Osteoblast (primary cell): ENCODE results near the gene PNPLA6. TPM values are rescaled to one million over a fixed set of nuclear protein-coding genes. Genes with fewer than 3 reads are reported as not detected.
"Not testable (repeated sequence)": the region's sequence is repeated elsewhere in the genome, so short reads cannot be mapped to it uniquely, and the experiment has no call there.

ENCODE experiments used
- DNase-seq: peaks from one replicate; pipeline ENCODE4 v3.0.0; 2011; ENCODE audit warnings: low spot score, mixed read lengths; ENCODE audit not compliant: insufficient read length; ENCODE audit errors: missing footprints
- H2AFZ ChIP-seq: 2 replicates; pipeline ENCODE4 v1.6.0; 2011; ENCODE audit warnings: mild to moderate bottlenecking, low read length
- H3K27ac ChIP-seq: 2 replicates; pipeline ENCODE4 v1.5.1; 2011; ENCODE audit warnings: mild to moderate bottlenecking, low read depth, low read length, moderate library complexity
- H3K27me3 ChIP-seq: 2 replicates; pipeline ENCODE4 v1.6.0; 2012; ENCODE audit warnings: mild to moderate bottlenecking, control low read depth, inconsistent platforms, low read length, moderate library complexity; ENCODE audit not compliant: insufficient read depth
- H3K36me3 ChIP-seq: 2 replicates; pipeline ENCODE4 v1.5.1; 2011; ENCODE audit warnings: mild to moderate bottlenecking, low read length, control low read depth, moderate library complexity; ENCODE audit not compliant: insufficient read depth
- H3K4me1 ChIP-seq: 2 replicates; pipeline ENCODE4 v1.5.1; 2011; ENCODE audit warnings: mild to moderate bottlenecking, low read length, control low read depth, moderate library complexity; ENCODE audit not compliant: insufficient read depth
- H3K4me2 ChIP-seq: 2 replicates; pipeline ENCODE4 v1.6.0; 2011; ENCODE audit warnings: mild to moderate bottlenecking, low read length; ENCODE audit not compliant: insufficient read depth
- H3K4me3 ChIP-seq: fragments of 200-600 bp; sonication (generic); 3 replicates; pipeline ENCODE4 v1.5.1; 2012; ENCODE audit warnings: mild to moderate bottlenecking, low read length, inconsistent platforms; ENCODE audit not compliant: insufficient read depth
- H3K79me2 ChIP-seq: 2 replicates; pipeline ENCODE4 v1.6.0; 2012; ENCODE audit warnings: mild to moderate bottlenecking, low read length, control low read depth, inconsistent platforms; ENCODE audit not compliant: insufficient read depth
- H3K9me3 ChIP-seq: 2 replicates; pipeline ENCODE4 v1.5.1; 2011; ENCODE audit warnings: low read depth, low read length, control low read depth
- H4K20me1 ChIP-seq: 2 replicates; pipeline ENCODE4 v1.6.0; 2012; ENCODE audit warnings: mild to moderate bottlenecking, low read length, control low read depth; ENCODE audit not compliant: insufficient read depth
- total RNA-seq: library from RNA; depleted of rRNA; stranded (reverse); fragments of >200 nt; gene quantifications from 2 replicates; pipeline ENCODE4 v1.2.3, GENCODE V29; 2012
- TF ChIP-seq, protein P1 (sequence below): IDR thresholded peaks from 2 replicates; pipeline ENCODE4 v1.5.1; 2011; ENCODE audit warnings: mild to moderate bottlenecking, low read depth, low read length, moderate library complexity; ENCODE audit errors: extremely low read depth

The PNPLA6 gene
- total RNA-seq, 1 donor: 83.6 TPM

DNA sequence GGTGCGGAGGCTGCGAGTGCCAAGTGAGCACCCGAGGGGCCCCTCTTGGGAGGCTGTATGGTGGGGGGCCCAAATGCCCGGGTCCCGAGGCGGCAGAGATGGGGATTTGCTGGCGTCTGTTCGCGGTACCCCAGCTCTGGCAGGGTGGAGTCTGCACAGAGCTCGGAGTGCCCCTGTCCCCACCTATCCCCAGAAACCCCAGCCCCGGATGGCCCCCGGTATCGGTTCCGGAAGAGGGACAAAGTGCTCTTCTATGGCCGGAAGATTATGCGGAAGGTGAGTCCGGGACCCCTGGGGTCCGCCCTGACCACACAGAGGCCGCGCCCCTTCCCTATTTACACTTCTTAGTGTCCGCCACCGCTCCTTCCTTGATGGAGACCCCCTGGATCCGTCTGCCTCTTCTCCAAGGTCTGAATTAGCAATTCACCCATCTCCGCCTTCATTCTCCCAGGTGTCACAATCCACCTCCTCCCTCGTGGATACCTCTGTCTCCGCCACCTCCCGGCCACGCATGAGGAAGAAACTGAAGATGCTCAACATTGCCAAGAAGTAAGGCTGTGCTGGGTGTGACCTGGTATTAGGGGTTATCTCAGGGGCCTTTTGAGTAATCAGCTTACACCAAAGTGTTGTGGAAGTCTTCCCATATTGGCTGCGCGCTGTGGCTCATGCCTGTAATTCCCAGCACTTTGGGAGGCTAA, 630 bp downstream of the PNPLA6 start:
- Histone ChIP-seq H3K79me2 (peaks cover 3% of the 10 kb centered on the region), H3K36me3 (peaks cover 21% of the 10 kb centered on the region), H4K20me1 (no peaks in the 10 kb centered on the region), H3K27ac (peak overlapping the region; percentile 78), H2AFZ (peak overlapping the region; percentile 89), H3K27me3 (no peaks in the 10 kb centered on the region), H3K4me1 (peaks cover 12% of the 10 kb centered on the region), H3K4me2 (peak overlapping the region; percentile 98), H3K4me3 (peak overlapping the region; percentile 99), H3K9me3 (no peaks in the 10 kb centered on the region)
- DNase-seq: peak; percentile 87
- TF ChIP-seq, protein P1, sequence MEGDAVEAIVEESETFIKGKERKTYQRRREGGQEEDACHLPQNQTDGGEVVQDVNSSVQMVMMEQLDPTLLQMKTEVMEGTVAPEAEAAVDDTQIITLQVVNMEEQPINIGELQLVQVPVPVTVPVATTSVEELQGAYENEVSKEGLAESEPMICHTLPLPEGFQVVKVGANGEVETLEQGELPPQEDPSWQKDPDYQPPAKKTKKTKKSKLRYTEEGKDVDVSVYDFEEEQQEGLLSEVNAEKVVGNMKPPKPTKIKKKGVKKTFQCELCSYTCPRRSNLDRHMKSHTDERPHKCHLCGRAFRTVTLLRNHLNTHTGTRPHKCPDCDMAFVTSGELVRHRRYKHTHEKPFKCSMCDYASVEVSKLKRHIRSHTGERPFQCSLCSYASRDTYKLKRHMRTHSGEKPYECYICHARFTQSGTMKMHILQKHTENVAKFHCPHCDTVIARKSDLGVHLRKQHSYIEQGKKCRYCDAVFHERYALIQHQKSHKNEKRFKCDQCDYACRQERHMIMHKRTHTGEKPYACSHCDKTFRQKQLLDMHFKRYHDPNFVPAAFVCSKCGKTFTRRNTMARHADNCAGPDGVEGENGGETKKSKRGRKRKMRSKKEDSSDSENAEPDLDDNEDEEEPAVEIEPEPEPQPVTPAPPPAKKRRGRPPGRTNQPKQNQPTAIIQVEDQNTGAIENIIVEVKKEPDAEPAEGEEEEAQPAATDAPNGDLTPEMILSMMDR: no peak

DNA sequence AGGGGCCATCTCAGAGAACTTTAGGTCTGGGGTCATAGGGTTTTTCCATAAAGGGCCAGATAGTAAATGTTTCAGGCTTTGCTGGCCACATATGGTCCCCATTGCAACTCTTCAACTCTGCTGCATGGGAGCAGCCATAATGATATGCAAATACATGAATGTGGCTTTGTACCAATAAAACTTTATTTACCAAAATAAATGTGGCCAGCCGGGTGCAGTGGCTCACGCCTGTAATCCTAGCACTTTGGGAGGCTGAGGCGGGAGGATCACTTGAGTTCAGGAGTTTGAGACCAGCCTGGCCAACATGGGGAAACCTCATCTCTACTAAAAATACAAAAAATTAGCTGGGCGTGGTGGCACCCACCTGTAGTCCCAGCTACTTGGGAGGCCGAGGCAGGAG, 3.5 kb downstream of the PNPLA6 start:
- not testable (repeated sequence) for H3K4me2 ChIP-seq, DNase-seq, H3K27ac ChIP-seq, H2AFZ ChIP-seq, H4K20me1 ChIP-seq, H3K79me2 ChIP-seq, H3K9me3 ChIP-seq, H3K27me3 ChIP-seq, H3K4me3 ChIP-seq, H3K4me1 ChIP-seq
- peaks cover 44% of the 10 kb centered on the region for H3K36me3 ChIP-seq

DNA sequence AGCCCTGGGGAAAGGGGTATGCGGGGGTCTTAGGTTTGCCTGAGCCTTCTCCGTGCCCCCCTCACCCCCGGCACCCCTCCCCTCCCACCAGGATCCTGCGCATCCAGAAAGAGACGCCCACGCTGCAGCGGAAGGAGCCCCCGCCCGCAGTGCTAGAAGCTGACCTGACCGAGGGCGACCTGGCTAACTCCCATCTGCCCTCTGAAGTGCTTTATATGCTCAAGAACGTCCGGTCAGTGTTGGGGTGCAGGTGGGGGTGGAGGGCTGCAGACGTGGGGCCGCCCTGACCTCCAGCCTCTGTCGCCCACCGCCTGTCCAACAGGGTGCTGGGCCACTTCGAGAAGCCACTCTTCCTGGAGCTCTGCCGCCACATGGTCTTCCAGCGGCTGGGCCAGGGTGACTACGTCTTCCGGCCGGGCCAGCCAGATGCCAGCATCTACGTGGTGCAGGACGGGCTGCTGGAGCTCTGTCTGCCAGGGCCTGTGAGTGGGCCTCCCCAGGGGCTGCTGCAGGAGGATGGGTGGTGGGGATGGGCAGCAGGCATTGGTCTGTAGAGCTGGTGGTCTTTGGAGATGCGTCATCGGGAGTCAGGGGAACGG, 4.4 kb downstream of the PNPLA6 start:
- H3K36me3 ChIP-seq: peaks cover 44% of the 10 kb centered on the region
- H3K9me3 ChIP-seq: no peaks in the 10 kb centered on the region
- TF ChIP-seq, protein P1: no peak
- H2AFZ ChIP-seq: no peak overlapping the region
- H3K79me2 ChIP-seq: peaks cover 3% of the 10 kb centered on the region
- H3K27me3 ChIP-seq: no peaks in the 10 kb centered on the region
- no peaks in the 10 kb centered on the region for H4K20me1 ChIP-seq
- DNase-seq: no peak
- H3K27ac ChIP-seq: no peak overlapping the region
- H3K4me1 ChIP-seq: peaks cover 5% of the 10 kb centered on the region
- no peak overlapping the region for H3K4me2 ChIP-seq
- H3K4me3 ChIP-seq: no peak overlapping the region

DNA sequence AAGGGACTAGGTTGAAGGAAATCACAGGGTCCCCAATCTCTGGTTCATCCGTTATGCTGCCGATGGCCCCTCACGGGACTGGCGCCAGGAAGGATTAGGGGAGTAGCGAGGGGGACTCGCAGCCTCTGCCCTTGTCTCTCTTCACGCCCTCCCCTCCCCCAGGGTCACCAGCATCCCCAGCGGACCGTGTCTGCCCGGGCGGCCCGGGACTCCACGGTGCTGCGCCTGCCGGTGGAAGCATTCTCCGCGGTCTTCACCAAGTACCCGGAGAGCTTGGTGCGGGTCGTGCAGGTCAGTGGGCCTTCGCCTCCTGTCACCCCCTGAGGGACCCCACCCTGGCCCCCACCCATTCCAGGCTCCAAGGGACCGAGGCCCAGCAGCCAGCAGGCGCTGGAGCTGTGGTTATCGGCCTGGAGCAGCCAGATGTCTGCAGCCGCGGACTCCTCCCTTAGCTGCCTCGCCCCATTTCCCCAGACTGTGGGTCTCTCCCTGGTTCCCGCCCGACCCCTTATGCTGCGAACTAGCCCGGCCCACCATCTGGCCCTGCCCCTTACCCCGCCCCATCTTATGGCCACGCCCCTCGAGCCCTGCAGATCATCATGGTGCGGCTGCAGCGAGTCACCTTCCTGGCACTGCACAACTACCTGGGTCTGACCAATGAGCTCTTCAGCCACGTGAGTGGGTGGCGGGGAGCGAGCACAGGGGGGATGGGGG, 5.4 kb downstream of the PNPLA6 start:
- H2AFZ ChIP-seq: no peak overlapping the region
- TF ChIP-seq, protein P1: no peak
- H3K4me3 ChIP-seq: no peak overlapping the region
- H3K4me2 ChIP-seq: no peak overlapping the region
- no peaks in the 10 kb centered on the region for H3K79me2 ChIP-seq
- H3K36me3 ChIP-seq: peaks cover 44% of the 10 kb centered on the region
- H3K4me1 ChIP-seq: peaks cover 5% of the 10 kb centered on the region
- H3K27ac ChIP-seq: no peak overlapping the region
- DNase-seq: peak; percentile 96
- H3K27me3 ChIP-seq: no peaks in the 10 kb centered on the region
- no peaks in the 10 kb centered on the region for H4K20me1 ChIP-seq
- no peaks in the 10 kb centered on the region for H3K9me3 ChIP-seq
